ENCODE data around the gene CCND2.

CCND2 gene

DNA sequence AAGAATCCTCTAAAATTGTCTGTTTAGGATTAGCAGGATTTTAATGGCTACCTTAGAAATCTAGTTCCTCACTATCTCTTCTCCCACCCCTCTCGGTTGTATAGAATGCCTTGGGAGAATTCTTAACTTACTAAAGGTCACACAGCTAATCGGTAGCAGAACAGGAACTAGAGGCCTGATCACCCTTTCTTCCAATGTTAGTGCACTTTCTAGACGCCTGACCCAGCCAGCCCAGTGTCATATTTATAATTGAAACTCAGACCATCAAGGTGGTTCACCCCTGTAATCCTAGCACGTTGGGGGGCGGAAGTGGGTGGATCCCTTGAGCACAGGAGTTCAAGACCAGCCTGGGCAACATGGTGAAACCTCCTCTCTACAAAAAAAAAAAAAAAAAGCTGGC is 49.2 kb downstream of the CCND2 start:
- H3K9me3 ChIP-seq (ENCODE audit: control insufficient read depth, low read length) = no peaks in the 10 kb centered on the region
- peaks cover 24% of the 10 kb centered on the region for H3K4me1 ChIP-seq (ENCODE audit: control insufficient read depth, insufficient read depth, low read length)
- H3K36me3 ChIP-seq (ENCODE audit: control insufficient read depth, insufficient read depth, low read length, severe bottlenecking) = no peaks in the 10 kb centered on the region
- H3K9ac ChIP-seq (ENCODE audit: low read length) = no peak overlapping the region
- no peak for DNase-seq (ENCODE audit: low read depth)
- H3K4me3 ChIP-seq (ENCODE audit: low read length) = peak overlapping the region; percentile 93
- no peaks in the 10 kb centered on the region for H3K27me3 ChIP-seq (replicated peaks; ENCODE audit: control insufficient read depth, insufficient read depth, low read length)
